Neural progenitor cell (in vitro differentiated cells): ENCODE results near the gene IFNLR1.

Experiments used
- EZH2 ChIP-seq: fragments of 200-600 bp; sonication (generic); IDR thresholded peaks from 2 replicates; pipeline ENCODE4 v1.6.1; 2017; ENCODE audit warnings: antibody characterized with exemption, mild to moderate bottlenecking, moderate library complexity
- EZH2phosphoT487 ChIP-seq: fragments of 200-600 bp; sonication (generic); IDR thresholded peaks from 2 replicates; pipeline ENCODE4 v1.6.1; 2017; ENCODE audit warnings: antibody characterized with exemption

- TF ChIP-seq EZH2phosphoT487 (no peak), EZH2 (no peak)
Observed at GRCh38 chr1:24189528-24189927, 2.4 kb upstream of the IFNLR1 start.
